H1 (cell line): ENCODE results near the gene PIK3R1.

Source experiments
- ATF2 ChIP-seq: IDR thresholded peaks from 2 replicates; pipeline ENCODE4 v1.6.1; 2012; ENCODE audit warnings: low read length, inconsistent platforms
- BACH1 ChIP-seq: IDR thresholded peaks from 2 replicates; pipeline ENCODE4 v1.6.1; 2012; ENCODE audit warnings: low read length, improper control_type of control experiment
- CHD2 ChIP-seq: IDR thresholded peaks from 2 replicates; pipeline ENCODE4 v1.6.1; 2012; ENCODE audit warnings: low read length, improper control_type of control experiment
- CTCF ChIP-seq, 3 experiments: IDR thresholded peaks; 1 replicate in 2 of 3; 2 replicates in 1 of 3; pipeline versions ENCODE4 v1.5.1 to v1.6.1; 2011; ENCODE audit warnings: low read length in 3 of 3, mild to moderate bottlenecking in 3 of 3, inconsistent platforms in 2 of 3, low read depth in 1 of 3, moderate library complexity in 1 of 3; ENCODE audit not compliant: insufficient read depth in 1 of 3; ENCODE audit errors: control extremely low read depth in 1 of 3
- EZH2 ChIP-seq: fragments of 200-600 bp; sonication (generic); IDR thresholded peaks from 2 replicates; pipeline ENCODE4 v1.7.1; 2012; ENCODE audit warnings: low read depth, mild to moderate bottlenecking, moderate library complexity, low read length, inconsistent platforms; ENCODE audit not compliant: severe bottlenecking
- GABPA ChIP-seq: IDR thresholded peaks from 2 replicates; pipeline ENCODE4 v1.6.1; 2011; ENCODE audit warnings: mild to moderate bottlenecking, low read length, moderate library complexity, borderline replicate concordance; ENCODE audit not compliant: insufficient read depth
- GTF2F1 ChIP-seq: IDR thresholded peaks from 2 replicates; pipeline ENCODE4 v1.6.1; 2012; ENCODE audit warnings: low read depth, low read length, improper control_type of control experiment, borderline replicate concordance
- KDM5A ChIP-seq: fragments of 200-600 bp; IDR thresholded peaks from 2 replicates; pipeline ENCODE4 v1.7.1; 2012; ENCODE audit warnings: mild to moderate bottlenecking, low read length, inconsistent platforms, mixed read lengths
- POLR2A ChIP-seq, 2 experiments: IDR thresholded peaks; 1 replicate in 1 of 2; 2 replicates in 1 of 2; pipeline ENCODE4 v1.6.1; 2011; ENCODE audit warnings: low read depth in 2 of 2, low read length in 2 of 2, mild to moderate bottlenecking in 2 of 2; ENCODE audit errors: control extremely low read depth in 1 of 2
- POLR2AphosphoS5 ChIP-seq: IDR thresholded peaks from 2 replicates; pipeline ENCODE4 v1.6.1; 2011; ENCODE audit warnings: low read depth, low read length
- RNF2 ChIP-seq: fragments of 200-900, 300-1000 bp; sonication (generic); IDR thresholded peaks from 2 replicates; pipeline ENCODE4 v1.7.1; 2016; ENCODE audit warnings: borderline replicate concordance, low read depth, mild to moderate bottlenecking, antibody characterized with exemption, low read length; ENCODE audit not compliant: poor library complexity, severe bottlenecking; ENCODE audit errors: missing control alignments
- RXRA ChIP-seq: IDR thresholded peaks from 2 replicates; pipeline ENCODE4 v1.6.1; 2011; ENCODE audit warnings: low read depth, mild to moderate bottlenecking, low read length, moderate library complexity; ENCODE audit not compliant: insufficient read depth
- USF2 ChIP-seq: IDR thresholded peaks from 2 replicates; pipeline ENCODE4 v1.6.1; 2011; ENCODE audit warnings: low read length, improper control_type of control experiment
- ZNF274 ChIP-seq: IDR thresholded peaks from 2 replicates; pipeline ENCODE4 v1.7.0; 2012; ENCODE audit warnings: low read length, borderline replicate concordance; ENCODE audit errors: extremely low read depth

GRCh38 chr5:68317646-68318045 is 102.1 kb downstream of the PIK3R1 start:
- TF ChIP-seq CTCF (IDR thresholded peaks at IDR 0.05; ENCODE audit: control extremely low read depth in 1 of 3, insufficient read depth in 1 of 3, low read depth in 1 of 3, low read length in 3 of 3) (no peak), USF2 (no peak), ATF2 (no peak), BACH1 (no peak), GABPA (no peak), POLR2A (IDR thresholded peaks at IDR 0.05; ENCODE audit: control extremely low read depth in 1 of 2, low read depth in 2 of 2, low read length in 2 of 2) (no peak), EZH2 (no peak), POLR2AphosphoS5 (no peak), CHD2 (no peak), KDM5A (no peak), RNF2 (no peak), ZNF274 (no peak), RXRA (no peak), GTF2F1 (no peak)
